ENCODE data around the gene RPN2. TPM values are rescaled to one million over a fixed set of nuclear protein-coding genes. Genes with fewer than 3 reads are reported as not detected.

The RPN2 gene
- total RNA-seq, 1 donor from 2014 or later = 252 TPM

DNA sequence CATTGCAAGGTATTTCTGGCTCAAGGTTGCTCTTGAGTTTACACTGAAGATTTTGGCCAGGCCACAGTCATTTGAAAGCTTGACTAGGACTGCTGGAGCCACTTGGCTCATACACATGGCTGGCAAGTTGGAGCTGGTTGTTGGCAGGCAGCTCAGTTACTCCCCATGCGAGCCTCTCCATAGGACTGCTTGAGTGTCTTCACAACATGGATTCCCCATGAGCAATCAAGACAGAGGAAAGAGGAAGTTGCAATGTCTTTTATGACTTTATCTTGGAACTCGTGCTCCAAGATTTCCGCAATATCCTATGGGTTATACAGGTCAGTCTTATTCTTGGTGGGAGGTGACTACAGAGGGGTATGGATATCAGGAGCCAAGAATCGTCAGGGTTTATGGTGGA lies 109.0 kb downstream of the RPN2 start:
- DNase-seq (ENCODE audit: low read depth) = no peak

DNA sequence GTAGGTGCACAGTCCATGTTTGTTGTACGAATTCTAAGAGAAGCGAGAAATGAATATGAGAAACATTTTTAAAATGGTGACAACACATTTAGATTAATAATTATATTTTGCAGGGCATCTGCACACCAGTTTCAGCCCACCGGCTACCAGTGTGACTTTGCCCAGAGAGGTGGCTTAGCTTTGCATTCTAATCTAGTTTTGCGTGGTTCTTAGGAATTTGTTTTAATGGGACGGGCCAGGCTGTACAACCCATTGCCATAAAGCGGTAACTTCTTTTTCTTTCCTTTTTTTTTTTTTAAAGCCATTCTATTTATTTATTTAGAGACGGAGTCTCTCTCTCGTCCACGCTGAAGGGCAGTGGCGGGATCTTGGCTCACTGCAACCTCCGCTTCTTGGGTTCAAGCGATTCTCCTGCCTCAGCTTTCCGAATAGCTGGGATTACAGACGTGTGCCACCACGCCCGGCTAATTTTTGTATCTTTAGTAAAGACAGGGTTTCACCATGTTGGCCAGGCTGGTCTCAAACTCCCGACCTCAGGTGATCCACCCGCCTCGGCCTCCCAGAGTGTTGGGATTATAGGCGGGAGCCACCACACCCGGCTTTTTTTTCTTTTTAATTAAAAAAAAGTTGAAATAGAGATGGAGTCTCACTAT lies 111.2 kb downstream of the RPN2 start:
- DNase-seq (ENCODE audit: low read depth) = no peak

Other genes with a start within 250 kb of the RPN2 start
- 15.9 and 20.8 TPM in 2 replicates for gene SAMHD1, start 227.6 kb upstream of the RPN2 start, total RNA-seq
- 2.3 and 2.7 TPM in 2 replicates for gene RBL1, start 83.3 kb upstream of the RPN2 start, total RNA-seq
- gene MROH8, start 218 bp downstream of the RPN2 start, total RNA-seq = 6.6 and 7.0 TPM in 2 replicates
- gene GHRH, start 82.5 kb downstream of the RPN2 start, total RNA-seq = not detected in 2 replicates
- 11.4 and 12.3 TPM in 2 replicates for gene MANBAL, start 110.3 kb downstream of the RPN2 start, total RNA-seq
- gene SRC, start 166.8 kb downstream of the RPN2 start, total RNA-seq = 3.2 and 8.0 TPM in 2 replicates

Data from myocyte (in vitro differentiated cells).